Measurements from ENCODE around the gene PRRT4. TPM values are rescaled to one million over a fixed set of nuclear protein-coding genes. Genes with fewer than 3 reads are reported as not detected.
A peak's percentile ranks its signal among the peaks of the same experiment; 100 is the strongest.

The PRRT4 gene
- total RNA-seq, 1 experiment from 2014 or later = 0.85 TPM

GRCh38 chr7:128383776-128384175, 22.3 kb upstream of the PRRT4 start:
- in situ Hi-C loops (cut with HindIII; ENCODE audit: low pct_unique_long_range_greater_than_20kb, low sequenced_read_pairs) = no loop called here
- DNase-seq (ENCODE audit: low read depth, low spot score) = no peak

- DNase-seq (ENCODE audit: low read depth, low spot score) = peak; percentile 74
- in situ Hi-C loops (cut with HindIII; ENCODE audit: low pct_unique_long_range_greater_than_20kb, low sequenced_read_pairs) = no loop called here
These were observed 19.8 kb upstream of the PRRT4 start for GRCh38 chr7:128381161-128381821.

- in situ Hi-C loops (cut with HindIII; ENCODE audit: low pct_unique_long_range_greater_than_20kb, low sequenced_read_pairs) = no loop called here
These were observed 19.1 kb upstream of the PRRT4 start for GRCh38 chr7:128380483-128381106.

GRCh38 chr7:128379900-128380479, 18.5 kb upstream of the PRRT4 start:
- no peak for DNase-seq (ENCODE audit: low read depth, low spot score)
- in situ Hi-C loops (cut with HindIII; ENCODE audit: low pct_unique_long_range_greater_than_20kb, low sequenced_read_pairs) = no loop called here

More at GRCh38 chr7:128380483-128381106, 19.1 kb upstream of the PRRT4 start:
- DNase-seq (ENCODE audit: low read depth, low spot score) = no peak

GRCh38 chr7:128378637-128379036, 17.1 kb upstream of the PRRT4 start:
- in situ Hi-C loops (cut with HindIII; ENCODE audit: low pct_unique_long_range_greater_than_20kb, low sequenced_read_pairs) = no loop called here
- DNase-seq (ENCODE audit: low read depth, low spot score) = no peak

GRCh38 chr7:128376077-128376476, 14.6 kb upstream of the PRRT4 start:
- DNase-seq (ENCODE audit: low read depth, low spot score) = no peak
- in situ Hi-C loops (cut with HindIII; ENCODE audit: low pct_unique_long_range_greater_than_20kb, low sequenced_read_pairs) = no loop called here

- DNase-seq (ENCODE audit: low read depth, low spot score) = no peak
- in situ Hi-C loops (cut with HindIII; ENCODE audit: low pct_unique_long_range_greater_than_20kb, low sequenced_read_pairs) = no loop called here
These were observed 12.6 kb upstream of the PRRT4 start for GRCh38 chr7:128374041-128374440.

- in situ Hi-C loops (cut with HindIII; ENCODE audit: low pct_unique_long_range_greater_than_20kb, low sequenced_read_pairs) = no loop called here
- no peak for DNase-seq (ENCODE audit: low read depth, low spot score)
These were observed 12.1 kb upstream of the PRRT4 start for GRCh38 chr7:128373606-128374005.

- no peak for DNase-seq (ENCODE audit: low read depth, low spot score)
- in situ Hi-C loops (cut with HindIII; ENCODE audit: low pct_unique_long_range_greater_than_20kb, low sequenced_read_pairs) = no loop called here
These were observed 9.0 kb upstream of the PRRT4 start for GRCh38 chr7:128370491-128370890.

- DNase-seq (ENCODE audit: low read depth, low spot score) = no peak
- in situ Hi-C loops (cut with HindIII; ENCODE audit: low pct_unique_long_range_greater_than_20kb, low sequenced_read_pairs) = no loop called here
These were observed 5.5 kb upstream of the PRRT4 start for GRCh38 chr7:128366986-128367385.

- no peak for DNase-seq (ENCODE audit: low read depth, low spot score)
- in situ Hi-C loops (cut with HindIII; ENCODE audit: low pct_unique_long_range_greater_than_20kb, low sequenced_read_pairs) = no loop called here
These were observed 4.8 kb upstream of the PRRT4 start for GRCh38 chr7:128366300-128366699.

- no peak for DNase-seq (ENCODE audit: low read depth, low spot score)
- in situ Hi-C loops (cut with HindIII; ENCODE audit: low pct_unique_long_range_greater_than_20kb, low sequenced_read_pairs) = no loop called here
These were observed 3.9 kb upstream of the PRRT4 start for GRCh38 chr7:128365432-128365831.

GRCh38 chr7:128364166-128364870, 2.8 kb upstream of the PRRT4 start:
- in situ Hi-C loops (cut with HindIII; ENCODE audit: low pct_unique_long_range_greater_than_20kb, low sequenced_read_pairs) = no loop called here
- DNase-seq (ENCODE audit: low read depth, low spot score) = no peak

GRCh38 chr7:128363261-128363721, 1.8 kb upstream of the PRRT4 start:
- no peak for DNase-seq (ENCODE audit: low read depth, low spot score)
- in situ Hi-C loops (cut with HindIII; ENCODE audit: low pct_unique_long_range_greater_than_20kb, low sequenced_read_pairs) = no loop called here

- in situ Hi-C loops (cut with HindIII; ENCODE audit: low pct_unique_long_range_greater_than_20kb, low sequenced_read_pairs) = no loop called here
- no peak for DNase-seq (ENCODE audit: low read depth, low spot score)
These were observed 1.2 kb upstream of the PRRT4 start for GRCh38 chr7:128362670-128363069.

- no peak for DNase-seq (ENCODE audit: low read depth, low spot score)
- in situ Hi-C loops (cut with HindIII; ENCODE audit: low pct_unique_long_range_greater_than_20kb, low sequenced_read_pairs) = no loop called here
These were observed 1.2 kb downstream of the PRRT4 start for GRCh38 chr7:128360359-128360678.

- in situ Hi-C loops (cut with HindIII; ENCODE audit: low pct_unique_long_range_greater_than_20kb, low sequenced_read_pairs) = no loop called here
- no peak for DNase-seq (ENCODE audit: low read depth, low spot score)
These were observed 1.6 kb downstream of the PRRT4 start for GRCh38 chr7:128359939-128360338.

GRCh38 chr7:128359336-128359735, 2.2 kb downstream of the PRRT4 start:
- no peak for DNase-seq (ENCODE audit: low read depth, low spot score)
- in situ Hi-C loops (cut with HindIII; ENCODE audit: low pct_unique_long_range_greater_than_20kb, low sequenced_read_pairs) = no loop called here

- in situ Hi-C loops (cut with HindIII; ENCODE audit: low pct_unique_long_range_greater_than_20kb, low sequenced_read_pairs) = no loop called here
- no peak for DNase-seq (ENCODE audit: low read depth, low spot score)
These were observed 3.3 kb downstream of the PRRT4 start for GRCh38 chr7:128358233-128358632.
